Epithelial cell of esophagus (primary cell): ENCODE data around the gene UTP4.

Experiments
- DNase-seq: peaks from one replicate; pipeline ENCODE4 v3.0.0; 2010; ENCODE audit warnings: low read depth
- H3K4me3 ChIP-seq: 2 replicates; pipeline ENCODE4 v1.5.1; 2011; ENCODE audit warnings: mild to moderate bottlenecking, low read length, control low read depth
- CTCF ChIP-seq: IDR thresholded peaks from 2 replicates; pipeline ENCODE4 v1.5.1; 2011; ENCODE audit warnings: low read depth, mild to moderate bottlenecking, low read length, control low read depth, inconsistent platforms; ENCODE audit not compliant: insufficient read depth; ENCODE audit errors: missing control alignments

UTP4 gene

GRCh38 chr16:69115837-69116236 is 16.6 kb upstream of the UTP4 start:
- no peak overlapping the region for H3K4me3 ChIP-seq
- no peak for DNase-seq
- TF ChIP-seq CTCF: no peak

DNA sequence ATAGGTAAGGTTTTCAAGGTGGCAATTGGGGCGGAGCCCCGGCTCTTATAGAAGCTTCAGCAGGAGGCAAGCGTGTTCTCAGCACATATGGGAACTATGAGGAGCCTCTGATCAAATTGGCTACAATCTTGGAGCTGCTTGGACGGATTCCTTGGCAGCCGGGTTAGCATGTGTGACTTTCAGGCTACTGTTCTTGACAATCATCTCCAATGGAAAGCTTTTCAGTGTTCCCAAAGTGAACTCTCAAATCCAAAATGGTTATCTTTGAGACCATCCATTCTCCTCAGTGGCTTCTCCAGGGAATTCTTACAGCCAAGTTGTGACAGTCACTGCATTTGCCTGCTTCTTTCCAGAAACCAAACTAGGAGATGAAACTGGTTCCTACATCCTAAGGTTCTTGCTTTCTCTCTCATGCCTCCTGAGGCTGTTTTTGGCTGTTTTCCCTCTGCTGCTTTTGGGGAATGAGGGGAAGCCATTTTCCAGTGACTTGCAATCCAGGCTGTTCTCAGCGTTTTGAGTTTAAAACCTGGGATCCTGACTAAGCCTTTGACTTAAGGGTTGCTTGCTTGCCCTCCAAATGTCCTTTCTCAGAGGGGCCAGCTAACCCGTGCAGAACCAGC is 16.1 kb upstream of the UTP4 start:
- TF ChIP-seq CTCF: no peak
- DNase-seq: no peak
- H3K4me3 ChIP-seq: no peak overlapping the region

- no peak for DNase-seq
- H3K4me3 ChIP-seq: no peak overlapping the region
- TF ChIP-seq CTCF: no peak
These were observed 15.5 kb upstream of the UTP4 start for GRCh38 chr16:69116906-69117305.

DNA sequence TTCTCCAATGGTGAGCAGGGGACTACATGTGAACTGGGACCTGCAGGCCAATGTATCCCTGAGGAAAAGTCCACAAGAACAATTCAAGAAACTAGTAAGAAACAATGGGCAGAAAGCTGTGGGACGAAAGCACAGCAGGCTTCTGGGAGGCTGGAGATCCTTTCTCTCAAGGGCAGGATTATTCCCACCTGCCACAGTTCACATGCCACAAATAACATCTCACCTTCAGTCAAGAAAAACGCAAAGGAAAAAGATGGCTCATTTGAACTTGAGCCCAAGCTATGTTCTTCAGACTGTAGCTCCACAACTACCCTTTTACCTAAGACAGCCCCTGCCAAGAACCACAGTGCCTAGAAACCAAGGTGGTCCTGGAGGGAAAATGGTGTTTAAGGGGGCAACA is 14.0 kb upstream of the UTP4 start:
- no peak overlapping the region for H3K4me3 ChIP-seq
- no peak for DNase-seq
- no peak for TF ChIP-seq CTCF

DNA sequence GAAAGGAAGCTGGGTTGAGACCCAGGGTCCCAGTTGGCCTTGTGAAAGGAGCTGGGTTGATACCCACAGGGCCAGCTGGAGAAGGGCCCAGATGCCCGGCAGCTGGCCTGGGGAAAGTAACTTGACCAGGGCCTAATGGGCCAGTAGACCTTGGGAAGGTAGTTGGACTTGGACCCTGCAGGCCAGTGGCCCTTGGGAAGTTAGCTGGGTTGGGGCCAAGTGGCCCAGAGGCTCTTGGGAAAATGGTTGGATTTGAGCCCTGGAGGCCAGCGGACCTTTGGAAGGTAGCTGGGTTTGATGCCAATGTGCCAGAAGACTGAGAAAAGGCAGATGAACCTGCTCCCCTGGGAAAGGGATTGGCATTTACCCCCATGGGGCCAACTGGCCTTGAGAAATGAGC is 13.5 kb upstream of the UTP4 start:
- TF ChIP-seq CTCF: no peak
- DNase-seq: no peak

GRCh38 chr16:69119536-69119935 is 12.9 kb upstream of the UTP4 start:
- no peak for DNase-seq
- no peak overlapping the region for H3K4me3 ChIP-seq
- no peak for TF ChIP-seq CTCF

More for the DNA sequence above, 13.5 kb upstream of the UTP4 start:
- no peak overlapping the region for H3K4me3 ChIP-seq

DNA sequence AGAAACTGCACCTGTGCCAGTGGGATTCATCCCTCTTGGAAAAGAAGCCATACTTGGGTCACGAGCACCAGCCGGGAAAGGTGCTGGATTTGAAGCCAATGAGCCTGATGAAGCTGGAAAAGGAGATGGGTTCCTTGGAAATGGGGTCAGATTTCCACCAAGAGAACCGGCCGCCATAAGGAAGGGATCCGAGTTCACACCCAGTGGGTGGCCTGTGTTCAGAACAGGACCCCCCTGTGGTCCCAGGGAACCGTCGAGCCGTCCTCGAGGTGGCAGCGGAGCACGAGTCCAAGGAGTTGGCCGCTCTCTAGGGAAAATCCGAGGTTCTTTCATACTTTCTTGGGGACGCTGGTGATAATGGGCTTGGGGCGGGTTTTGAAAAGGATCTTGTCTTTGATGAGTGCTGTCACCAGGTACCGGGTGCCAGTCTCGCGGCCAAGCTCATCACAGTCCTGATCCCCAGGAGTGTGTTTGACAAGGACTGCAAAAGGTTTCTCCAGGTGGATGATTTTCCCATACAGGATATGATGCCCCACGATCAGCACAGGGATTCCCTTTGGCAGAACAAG is 12.3 kb upstream of the UTP4 start:
- no peak for TF ChIP-seq CTCF
- no peak overlapping the region for H3K4me3 ChIP-seq
- DNase-seq: no peak
